Activated naive CD4-positive, alpha-beta T cell treated with anti-CD3 and anti-CD28 coated beads, Interleukin-2, amount 10 ng/mL, durations not matched to agents 7 days and 5 days (primary cell): ENCODE measurements around the gene RBMS3.
"Not testable (repeated sequence)": the region's sequence is repeated elsewhere in the genome, so short reads cannot be mapped to it uniquely, and the experiment has no call there.

Experiments used
- CTCF ChIA-PET: fragments of 350-600 bp; sonication (Branson Sonifier 250); formaldehyde crosslinking; loops from one replicate; lab custom pipeline; 2021; ENCODE audit warnings: antibody characterized with exemption; lab: Charles Lee
- DNase-seq: peaks from one replicate; pipeline ENCODE4 v3.0.0-alpha.2; 2020
- H3K27ac Mint-ChIP-seq: one replicate; pipeline ENCODE4 v1.8.0; 2021; ENCODE audit warnings: mild to moderate bottlenecking, moderate library complexity, mixed read lengths
- H3K27me3 Mint-ChIP-seq: one replicate; pipeline ENCODE4 v1.8.0; 2021; ENCODE audit warnings: mild to moderate bottlenecking, mixed read lengths
- H3K36me3 Mint-ChIP-seq: one replicate; pipeline ENCODE4 v1.8.0; 2021; ENCODE audit warnings: mixed read lengths
- H3K4me1 Mint-ChIP-seq: one replicate; pipeline ENCODE4 v1.8.0; 2021; ENCODE audit warnings: mixed read lengths
- H3K4me3 Mint-ChIP-seq: one replicate; pipeline ENCODE4 v1.8.0; 2021; ENCODE audit warnings: mild to moderate bottlenecking, moderate library complexity, mixed read lengths
- H3K9me3 Mint-ChIP-seq: one replicate; pipeline ENCODE4 v1.8.0; 2021; ENCODE audit warnings: mixed read lengths

The RBMS3 gene

GRCh38 chr3:29777869-29778268, 497.0 kb downstream of the RBMS3 start:
- H3K4me1 Mint-ChIP-seq = no peaks in the 10 kb centered on the region
- H3K4me3 Mint-ChIP-seq = no peak overlapping the region
- H3K27me3 Mint-ChIP-seq = no peaks in the 10 kb centered on the region
- H3K36me3 Mint-ChIP-seq = no peaks in the 10 kb centered on the region
- no peaks in the 10 kb centered on the region for H3K9me3 Mint-ChIP-seq
- H3K27ac Mint-ChIP-seq = no peak overlapping the region
- no peak for DNase-seq
- CTCF ChIA-PET = no interaction called here

- no peaks in the 10 kb centered on the region for H3K4me1 Mint-ChIP-seq
- no peak overlapping the region for H3K27ac Mint-ChIP-seq
- H3K36me3 Mint-ChIP-seq = no peaks in the 10 kb centered on the region
- CTCF ChIA-PET = no interaction called here
- no peaks in the 10 kb centered on the region for H3K9me3 Mint-ChIP-seq
- H3K27me3 Mint-ChIP-seq = no peaks in the 10 kb centered on the region
- H3K4me3 Mint-ChIP-seq = no peak overlapping the region
- DNase-seq = no peak
These were observed 508.8 kb downstream of the RBMS3 start for GRCh38 chr3:29789686-29790085.

- no peak overlapping the region for H3K4me3 Mint-ChIP-seq
- H3K9me3 Mint-ChIP-seq = no peaks in the 10 kb centered on the region
- no peaks in the 10 kb centered on the region for H3K4me1 Mint-ChIP-seq
- CTCF ChIA-PET = interaction anchor here (0.7 kb wide), 1 partner anchor 23 kb away, joined by 4 read pairs; no protein-coding TSS in a partner anchor
- no peaks in the 10 kb centered on the region for H3K27me3 Mint-ChIP-seq
- H3K36me3 Mint-ChIP-seq = no peaks in the 10 kb centered on the region
- DNase-seq = no peak
- no peak overlapping the region for H3K27ac Mint-ChIP-seq
These were observed 515.9 kb downstream of the RBMS3 start for GRCh38 chr3:29796808-29797207.

GRCh38 chr3:29802057-29802456, 521.2 kb downstream of the RBMS3 start:
- Mint-ChIP-seq H3K4me1 (no peaks in the 10 kb centered on the region), H3K27ac (no peak overlapping the region), H3K9me3 (no peaks in the 10 kb centered on the region), H3K36me3 (no peaks in the 10 kb centered on the region), H3K4me3 (no peak overlapping the region), H3K27me3 (no peaks in the 10 kb centered on the region)
- CTCF ChIA-PET = no interaction called here
- no peak for DNase-seq

GRCh38 chr3:29804044-29804443, 523.2 kb downstream of the RBMS3 start:
- H3K4me3 Mint-ChIP-seq = no peak overlapping the region
- no peaks in the 10 kb centered on the region for H3K4me1 Mint-ChIP-seq
- no peaks in the 10 kb centered on the region for H3K9me3 Mint-ChIP-seq
- H3K27me3 Mint-ChIP-seq = no peaks in the 10 kb centered on the region
- DNase-seq = no peak
- CTCF ChIA-PET = no interaction called here
- H3K27ac Mint-ChIP-seq = no peak overlapping the region
- no peaks in the 10 kb centered on the region for H3K36me3 Mint-ChIP-seq

- H3K9me3 Mint-ChIP-seq = no peaks in the 10 kb centered on the region
- CTCF ChIA-PET = no interaction called here
- no peaks in the 10 kb centered on the region for H3K36me3 Mint-ChIP-seq
- no peak overlapping the region for H3K27ac Mint-ChIP-seq
- DNase-seq = no peak
- no peak overlapping the region for H3K4me3 Mint-ChIP-seq
- H3K4me1 Mint-ChIP-seq = no peaks in the 10 kb centered on the region
- H3K27me3 Mint-ChIP-seq = no peaks in the 10 kb centered on the region
These were observed 524.9 kb downstream of the RBMS3 start for GRCh38 chr3:29805757-29806156.

GRCh38 chr3:29808324-29808723, 527.5 kb downstream of the RBMS3 start:
- not testable (repeated sequence) for DNase-seq, H3K36me3 Mint-ChIP-seq, H3K27me3 Mint-ChIP-seq

GRCh38 chr3:29822071-29822470, 541.2 kb downstream of the RBMS3 start:
- Mint-ChIP-seq H3K36me3 (no peaks in the 10 kb centered on the region), H3K27me3 (no peaks in the 10 kb centered on the region), H3K4me1 (no peaks in the 10 kb centered on the region), H3K9me3 (no peaks in the 10 kb centered on the region), H3K27ac (no peak overlapping the region), H3K4me3 (no peak overlapping the region)
- DNase-seq = no peak
- CTCF ChIA-PET = no interaction called here

More at GRCh38 chr3:29808324-29808723, 527.5 kb downstream of the RBMS3 start:
- H3K4me3 Mint-ChIP-seq, CTCF ChIA-PET, H3K9me3 Mint-ChIP-seq, H3K4me1 Mint-ChIP-seq, H3K27ac Mint-ChIP-seq: not testable (repeated sequence)

- H3K4me1 Mint-ChIP-seq = no peaks in the 10 kb centered on the region
- no peaks in the 10 kb centered on the region for H3K27me3 Mint-ChIP-seq
- no peaks in the 10 kb centered on the region for H3K9me3 Mint-ChIP-seq
- CTCF ChIA-PET = no interaction called here
- H3K4me3 Mint-ChIP-seq = no peak overlapping the region
- H3K36me3 Mint-ChIP-seq = no peaks in the 10 kb centered on the region
- no peak for DNase-seq
- no peak overlapping the region for H3K27ac Mint-ChIP-seq
These were observed 542.4 kb downstream of the RBMS3 start for GRCh38 chr3:29823233-29823632.

- no peaks in the 10 kb centered on the region for H3K9me3 Mint-ChIP-seq
- H3K4me3 Mint-ChIP-seq = no peak overlapping the region
- no peaks in the 10 kb centered on the region for H3K4me1 Mint-ChIP-seq
- H3K36me3 Mint-ChIP-seq = no peaks in the 10 kb centered on the region
- no peaks in the 10 kb centered on the region for H3K27me3 Mint-ChIP-seq
- CTCF ChIA-PET = no interaction called here
- DNase-seq = no peak
- H3K27ac Mint-ChIP-seq = no peak overlapping the region
These were observed 545.8 kb downstream of the RBMS3 start for GRCh38 chr3:29826712-29827111.

GRCh38 chr3:29827756-29828155, 546.9 kb downstream of the RBMS3 start:
- CTCF ChIA-PET = no interaction called here
- Mint-ChIP-seq H3K27me3 (no peaks in the 10 kb centered on the region), H3K27ac (no peak overlapping the region), H3K9me3 (no peaks in the 10 kb centered on the region), H3K4me3 (no peak overlapping the region), H3K4me1 (no peaks in the 10 kb centered on the region), H3K36me3 (no peaks in the 10 kb centered on the region)
- DNase-seq = no peak

GRCh38 chr3:29829340-29829739, 548.5 kb downstream of the RBMS3 start:
- Mint-ChIP-seq H3K27me3 (no peaks in the 10 kb centered on the region), H3K36me3 (no peaks in the 10 kb centered on the region), H3K9me3 (no peaks in the 10 kb centered on the region), H3K4me1 (no peaks in the 10 kb centered on the region), H3K4me3 (no peak overlapping the region), H3K27ac (no peak overlapping the region)
- DNase-seq = no peak
- CTCF ChIA-PET = no interaction called here

GRCh38 chr3:29850641-29851040, 569.8 kb downstream of the RBMS3 start:
- Mint-ChIP-seq H3K36me3 (no peaks in the 10 kb centered on the region), H3K27ac (no peak overlapping the region), H3K27me3 (no peaks in the 10 kb centered on the region), H3K4me1 (no peaks in the 10 kb centered on the region), H3K4me3 (no peak overlapping the region), H3K9me3 (no peaks in the 10 kb centered on the region)
- CTCF ChIA-PET = no interaction called here
- no peak for DNase-seq

- Mint-ChIP-seq H3K36me3 (no peaks in the 10 kb centered on the region), H3K4me3 (no peak overlapping the region), H3K27ac (no peak overlapping the region), H3K4me1 (no peaks in the 10 kb centered on the region), H3K27me3 (no peaks in the 10 kb centered on the region), H3K9me3 (no peaks in the 10 kb centered on the region)
- CTCF ChIA-PET = no interaction called here
- DNase-seq = no peak
These were observed 571.9 kb downstream of the RBMS3 start for GRCh38 chr3:29852767-29853166.

GRCh38 chr3:29853841-29854397, 573.0 kb downstream of the RBMS3 start:
- Mint-ChIP-seq H3K4me3 (no peak overlapping the region), H3K4me1 (no peaks in the 10 kb centered on the region), H3K27me3 (no peaks in the 10 kb centered on the region), H3K9me3 (no peaks in the 10 kb centered on the region), H3K27ac (no peak overlapping the region), H3K36me3 (no peaks in the 10 kb centered on the region)
- CTCF ChIA-PET = no interaction called here
- DNase-seq = no peak

- Mint-ChIP-seq H3K9me3 (no peaks in the 10 kb centered on the region), H3K27me3 (no peaks in the 10 kb centered on the region), H3K27ac (no peak overlapping the region), H3K4me1 (no peaks in the 10 kb centered on the region), H3K4me3 (no peak overlapping the region), H3K36me3 (no peaks in the 10 kb centered on the region)
- CTCF ChIA-PET = no interaction called here
- DNase-seq = no peak
These were observed 574.0 kb downstream of the RBMS3 start for GRCh38 chr3:29854821-29855220.
